HFF-Myc (cell line): ENCODE data around the gene S100A4.

ENCODE experiments used
- DNase-seq: peaks from one replicate; pipeline ENCODE4 v3.0.0-alpha.2; 2011; ENCODE audit warnings: low read depth; ENCODE audit errors: extremely low read depth
- H3K4me3 ChIP-seq: replicated peaks from 2 replicates; pipeline ENCODE4 v1.5.1; 2011; ENCODE audit warnings: low read depth, mild to moderate bottlenecking, control low read depth, low read length
- TF ChIP-seq, protein P1 (sequence below): IDR thresholded peaks from 2 replicates; pipeline ENCODE4 v1.5.1; 2012; ENCODE audit warnings: mild to moderate bottlenecking, low read depth, low read length, control low read depth; ENCODE audit errors: missing control alignments

Gene S100A4

GRCh38 chr1:153541641-153542590 lies 3.7 kb downstream of the S100A4 start:
- TF ChIP-seq, protein P1, sequence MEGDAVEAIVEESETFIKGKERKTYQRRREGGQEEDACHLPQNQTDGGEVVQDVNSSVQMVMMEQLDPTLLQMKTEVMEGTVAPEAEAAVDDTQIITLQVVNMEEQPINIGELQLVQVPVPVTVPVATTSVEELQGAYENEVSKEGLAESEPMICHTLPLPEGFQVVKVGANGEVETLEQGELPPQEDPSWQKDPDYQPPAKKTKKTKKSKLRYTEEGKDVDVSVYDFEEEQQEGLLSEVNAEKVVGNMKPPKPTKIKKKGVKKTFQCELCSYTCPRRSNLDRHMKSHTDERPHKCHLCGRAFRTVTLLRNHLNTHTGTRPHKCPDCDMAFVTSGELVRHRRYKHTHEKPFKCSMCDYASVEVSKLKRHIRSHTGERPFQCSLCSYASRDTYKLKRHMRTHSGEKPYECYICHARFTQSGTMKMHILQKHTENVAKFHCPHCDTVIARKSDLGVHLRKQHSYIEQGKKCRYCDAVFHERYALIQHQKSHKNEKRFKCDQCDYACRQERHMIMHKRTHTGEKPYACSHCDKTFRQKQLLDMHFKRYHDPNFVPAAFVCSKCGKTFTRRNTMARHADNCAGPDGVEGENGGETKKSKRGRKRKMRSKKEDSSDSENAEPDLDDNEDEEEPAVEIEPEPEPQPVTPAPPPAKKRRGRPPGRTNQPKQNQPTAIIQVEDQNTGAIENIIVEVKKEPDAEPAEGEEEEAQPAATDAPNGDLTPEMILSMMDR = no peak
- DNase-seq = no peak

GRCh38 chr1:153540394-153541361 lies 4.9 kb downstream of the S100A4 start, which contains the start of gene S100A5:
Gene S100A5 (minus strand): TSS chr1:153540934. CDS start chr1:153540191, 743 bp downstream.
- TF ChIP-seq, protein P1 = no peak
- DNase-seq = no peak
- H3K4me3 ChIP-seq = no peak within 1 kb of the TSS

More at GRCh38 chr1:153541641-153542590, 3.7 kb downstream of the S100A4 start:
- no peak overlapping the region for H3K4me3 ChIP-seq

DNA sequence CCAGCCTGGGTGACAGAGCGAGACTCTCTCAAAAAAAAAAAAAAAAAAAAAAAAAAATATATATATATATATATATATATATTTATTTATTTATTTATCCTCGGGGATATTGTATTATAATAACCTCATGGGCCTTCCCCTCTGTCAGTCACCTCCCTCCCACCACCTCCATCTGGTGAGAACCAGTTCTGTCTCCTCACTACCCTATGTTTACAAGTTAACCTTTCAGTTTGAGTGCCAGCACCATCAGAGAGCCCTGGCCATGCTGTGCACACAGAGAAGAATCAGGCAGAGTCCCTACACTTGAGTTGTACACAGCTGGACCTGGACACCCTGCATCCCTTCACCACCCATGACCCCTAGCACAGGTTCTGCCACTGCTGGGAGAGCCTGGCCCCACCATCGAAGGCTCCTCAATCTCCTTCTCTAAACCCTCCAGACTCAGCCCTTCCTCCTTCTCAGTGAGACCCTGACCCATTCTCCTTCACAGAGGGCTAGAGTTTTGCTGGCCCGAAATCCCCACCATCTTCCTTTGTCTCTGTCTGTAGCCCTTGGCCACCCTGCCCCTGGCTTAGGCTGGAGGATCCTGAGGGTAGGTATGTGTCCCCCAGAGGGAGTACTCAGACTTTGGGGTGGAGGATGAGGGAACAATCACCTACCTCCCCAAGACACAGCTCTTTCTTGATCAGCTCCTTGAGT lies 6.1 kb downstream of the S100A4 start:
- TF ChIP-seq, protein P1 = no peak
- no peak for DNase-seq
- no peak overlapping the region for H3K4me3 ChIP-seq

GRCh38 chr1:153538315-153538821 lies 7.2 kb downstream of the S100A4 start:
- TF ChIP-seq, protein P1 = no peak
- DNase-seq = no peak
- H3K4me3 ChIP-seq = no peak overlapping the region

GRCh38 chr1:153537376-153537730 lies 8.3 kb downstream of the S100A4 start:
- no peak for DNase-seq

More at GRCh38 chr1:153537376-153537730, 8.3 kb downstream of the S100A4 start:
- no peak overlapping the region for H3K4me3 ChIP-seq
- TF ChIP-seq, protein P1 = no peak
